ENCODE measurements around the gene TTC23L. TPM values are rescaled to one million over a fixed set of nuclear protein-coding genes. Genes with fewer than 3 reads are reported as not detected.

Gene TTC23L
- total and polyA plus RNA-seq, 2 of the 8 experiments (the other 6 are each of a cell fraction or from before 2014, with no cell fraction given) = 1.1 to 2.4 TPM

- no peak for TF ChIP-seq EZH2 (IDR thresholded peaks at IDR 0.05; ENCODE audit: low read depth, low read length, severe bottlenecking)
Measured at GRCh38 chr5:34790069-34790468, 48.9 kb upstream of the TTC23L start (continued).

Data from H1 (cell line).